ENCODE data around the gene ODF2. TPM values are rescaled to one million over a fixed set of nuclear protein-coding genes. Genes with fewer than 3 reads are reported as not detected.
"Not testable (repeated sequence)": the region's sequence is repeated elsewhere in the genome, so short reads cannot be mapped to it uniquely, and the experiment has no call there.

The ODF2 gene
- total RNA-seq, 1 donor from 2014 or later = 40.7 TPM

DNA sequence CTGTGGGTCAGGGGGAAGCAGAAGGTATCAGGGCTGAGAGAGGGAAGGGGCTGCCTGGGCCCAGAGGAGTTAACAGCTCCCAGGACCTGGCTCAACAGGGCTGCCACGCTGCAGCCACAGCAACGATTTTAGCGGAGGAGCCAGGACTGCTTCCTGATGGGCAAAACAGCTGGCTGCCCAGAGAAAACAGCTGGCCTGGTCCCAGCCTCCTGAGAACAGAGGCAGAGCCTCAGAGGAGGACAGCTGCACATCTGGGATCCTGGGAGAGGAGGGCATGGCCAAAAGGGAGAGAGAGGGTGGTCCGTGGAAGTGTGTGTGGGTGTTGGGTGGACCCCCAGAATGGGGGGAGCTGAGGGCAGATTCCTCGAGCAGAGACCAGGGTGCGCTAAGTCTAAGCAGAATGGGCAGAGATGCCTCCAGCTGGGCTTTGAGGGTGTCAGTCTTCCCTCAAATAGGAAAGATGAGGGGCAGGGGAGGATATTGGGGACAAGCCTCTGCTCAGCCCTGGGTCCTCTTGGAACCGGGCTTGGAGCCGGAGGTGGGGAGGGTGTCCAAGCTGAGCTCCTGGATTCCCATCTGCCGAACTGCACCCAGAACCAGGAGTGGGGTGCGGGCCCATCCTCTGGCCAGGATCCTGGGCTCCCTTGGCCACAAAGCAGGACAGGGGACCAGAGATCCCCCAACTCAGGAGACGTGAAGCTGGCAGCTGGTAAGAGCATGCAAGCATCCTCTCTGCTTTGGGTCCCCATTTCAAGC lies 44.3 kb upstream of the ODF2 start:
- Mint-ChIP-seq H3K27ac (ENCODE audit: unreplicated experiment) (no peak overlapping the region), H3K4me3 (ENCODE audit: unreplicated experiment) (no peak overlapping the region), H3K4me1 (ENCODE audit: low read depth, unreplicated experiment) (peaks cover 13% of the 10 kb centered on the region), H3K27me3 (ENCODE audit: unreplicated experiment) (peaks cover 2% of the 10 kb centered on the region), H3K9me3 (ENCODE audit: unreplicated experiment) (peaks cover 5% of the 10 kb centered on the region), H3K36me3 (ENCODE audit: unreplicated experiment) (no peaks in the 10 kb centered on the region)
- TF ChIP-seq, protein P1, sequence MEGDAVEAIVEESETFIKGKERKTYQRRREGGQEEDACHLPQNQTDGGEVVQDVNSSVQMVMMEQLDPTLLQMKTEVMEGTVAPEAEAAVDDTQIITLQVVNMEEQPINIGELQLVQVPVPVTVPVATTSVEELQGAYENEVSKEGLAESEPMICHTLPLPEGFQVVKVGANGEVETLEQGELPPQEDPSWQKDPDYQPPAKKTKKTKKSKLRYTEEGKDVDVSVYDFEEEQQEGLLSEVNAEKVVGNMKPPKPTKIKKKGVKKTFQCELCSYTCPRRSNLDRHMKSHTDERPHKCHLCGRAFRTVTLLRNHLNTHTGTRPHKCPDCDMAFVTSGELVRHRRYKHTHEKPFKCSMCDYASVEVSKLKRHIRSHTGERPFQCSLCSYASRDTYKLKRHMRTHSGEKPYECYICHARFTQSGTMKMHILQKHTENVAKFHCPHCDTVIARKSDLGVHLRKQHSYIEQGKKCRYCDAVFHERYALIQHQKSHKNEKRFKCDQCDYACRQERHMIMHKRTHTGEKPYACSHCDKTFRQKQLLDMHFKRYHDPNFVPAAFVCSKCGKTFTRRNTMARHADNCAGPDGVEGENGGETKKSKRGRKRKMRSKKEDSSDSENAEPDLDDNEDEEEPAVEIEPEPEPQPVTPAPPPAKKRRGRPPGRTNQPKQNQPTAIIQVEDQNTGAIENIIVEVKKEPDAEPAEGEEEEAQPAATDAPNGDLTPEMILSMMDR (IDR thresholded peaks at IDR 0.05; ENCODE audit: partially characterized antibody, unreplicated experiment) = no peak
- DNase-seq = peak; percentile 19

GRCh38 chr9:128412120-128412790 lies 43.6 kb upstream of the ODF2 start:
- TF ChIP-seq, protein P1 (IDR thresholded peaks at IDR 0.05; ENCODE audit: partially characterized antibody, unreplicated experiment) = peak; percentile 82
- Mint-ChIP-seq H3K36me3 (ENCODE audit: unreplicated experiment) (no peaks in the 10 kb centered on the region), H3K9me3 (ENCODE audit: unreplicated experiment) (peaks cover 5% of the 10 kb centered on the region), H3K4me3 (ENCODE audit: unreplicated experiment) (no peak overlapping the region), H3K4me1 (ENCODE audit: low read depth, unreplicated experiment) (peaks cover 12% of the 10 kb centered on the region), H3K27me3 (ENCODE audit: unreplicated experiment) (peaks cover under 1% of the 10 kb centered on the region), H3K27ac (ENCODE audit: unreplicated experiment) (no peak overlapping the region)
- DNase-seq = peak; percentile 98

- not testable (repeated sequence) for H3K27me3 Mint-ChIP-seq (ENCODE audit: unreplicated experiment); DNase-seq; H3K4me3 Mint-ChIP-seq (ENCODE audit: unreplicated experiment); H3K4me1 Mint-ChIP-seq (ENCODE audit: low read depth, unreplicated experiment); H3K9me3 Mint-ChIP-seq (ENCODE audit: unreplicated experiment); H3K27ac Mint-ChIP-seq (ENCODE audit: unreplicated experiment); H3K36me3 Mint-ChIP-seq (ENCODE audit: unreplicated experiment)
Observed at GRCh38 chr9:128413728-128414127, 42.1 kb upstream of the ODF2 start.

- H3K4me1 Mint-ChIP-seq (ENCODE audit: low read depth, unreplicated experiment) = peaks cover 7% of the 10 kb centered on the region
- H3K27me3 Mint-ChIP-seq (ENCODE audit: unreplicated experiment) = no peaks in the 10 kb centered on the region
- H3K36me3 Mint-ChIP-seq (ENCODE audit: unreplicated experiment) = no peaks in the 10 kb centered on the region
- no peak overlapping the region for H3K27ac Mint-ChIP-seq (ENCODE audit: unreplicated experiment)
- no peak overlapping the region for H3K4me3 Mint-ChIP-seq (ENCODE audit: unreplicated experiment)
- H3K9me3 Mint-ChIP-seq (ENCODE audit: unreplicated experiment) = peaks cover 1% of the 10 kb centered on the region
- no peak for DNase-seq
- TF ChIP-seq, protein P1 (IDR thresholded peaks at IDR 0.05; ENCODE audit: partially characterized antibody, unreplicated experiment) = no peak
Observed at GRCh38 chr9:128414461-128414860, 41.3 kb upstream of the ODF2 start.

GRCh38 chr9:128415281-128415680 lies 40.5 kb upstream of the ODF2 start:
- H3K9me3 Mint-ChIP-seq (ENCODE audit: unreplicated experiment) = peaks cover 1% of the 10 kb centered on the region
- H3K27me3 Mint-ChIP-seq (ENCODE audit: unreplicated experiment) = no peaks in the 10 kb centered on the region
- DNase-seq = no peak
- H3K4me3 Mint-ChIP-seq (ENCODE audit: unreplicated experiment) = no peak overlapping the region
- TF ChIP-seq, protein P1 (IDR thresholded peaks at IDR 0.05; ENCODE audit: partially characterized antibody, unreplicated experiment) = no peak
- peaks cover 7% of the 10 kb centered on the region for H3K4me1 Mint-ChIP-seq (ENCODE audit: low read depth, unreplicated experiment)
- H3K36me3 Mint-ChIP-seq (ENCODE audit: unreplicated experiment) = no peaks in the 10 kb centered on the region
- no peak overlapping the region for H3K27ac Mint-ChIP-seq (ENCODE audit: unreplicated experiment)
